ENCODE results near the gene HES4. TPM values are rescaled to one million over a fixed set of nuclear protein-coding genes. Genes with fewer than 3 reads are reported as not detected.
A peak's percentile ranks its signal among the peaks of the same experiment; 100 is the strongest.
"Not testable (repeated sequence)": the region's sequence is repeated elsewhere in the genome, so short reads cannot be mapped to it uniquely, and the experiment has no call there.

Gene HES4
- total RNA-seq, 1 donor from 2014 or later = 37.6 TPM

- Mint-ChIP-seq H3K27ac (peak overlapping the region; percentile 66), H3K9me3 (no peaks in the 10 kb centered on the region), H3K27me3 (peaks cover 16% of the 10 kb centered on the region), H3K4me3 (peak overlapping the region; percentile 39), H3K4me1 (ENCODE audit: unreplicated experiment) (peaks cover 4% of the 10 kb centered on the region), H3K36me3 (no peaks in the 10 kb centered on the region)
- no peak for TF ChIP-seq CTCF (conservative IDR thresholded peaks at IDR 0.05)
- no peak for DNase-seq (ENCODE audit: extremely low spot score, unreplicated experiment)
Observed at GRCh38 chr1:978069-978834, 21.6 kb downstream of the HES4 start.

- H3K36me3 Mint-ChIP-seq; H3K27me3 Mint-ChIP-seq; H3K9me3 Mint-ChIP-seq; H3K4me1 Mint-ChIP-seq (ENCODE audit: unreplicated experiment); DNase-seq (ENCODE audit: extremely low spot score, unreplicated experiment); H3K27ac Mint-ChIP-seq; H3K4me3 Mint-ChIP-seq: not testable (repeated sequence)
Observed at GRCh38 chr1:976791-977190, 23.1 kb downstream of the HES4 start.

GRCh38 chr1:975896-976683, 23.8 kb downstream of the HES4 start:
- DNase-seq (ENCODE audit: extremely low spot score, unreplicated experiment) = no peak
- TF ChIP-seq CTCF (conservative IDR thresholded peaks at IDR 0.05) = peak; percentile 80
- Mint-ChIP-seq H3K27me3 (peaks cover 7% of the 10 kb centered on the region), H3K4me3 (peak overlapping the region; percentile 61), H3K27ac (peak overlapping the region; percentile 50), H3K4me1 (ENCODE audit: unreplicated experiment) (peaks cover 4% of the 10 kb centered on the region), H3K36me3 (no peaks in the 10 kb centered on the region), H3K9me3 (no peaks in the 10 kb centered on the region)

- peaks cover 4% of the 10 kb centered on the region for H3K4me1 Mint-ChIP-seq (ENCODE audit: unreplicated experiment)
- no peak for TF ChIP-seq CTCF (conservative IDR thresholded peaks at IDR 0.05)
- H3K4me3 Mint-ChIP-seq = peak overlapping the region; percentile 61
- H3K27ac Mint-ChIP-seq = no peak overlapping the region
- H3K27me3 Mint-ChIP-seq = peaks cover 5% of the 10 kb centered on the region
- DNase-seq (ENCODE audit: extremely low spot score, unreplicated experiment) = no peak
- H3K36me3 Mint-ChIP-seq = no peaks in the 10 kb centered on the region
- no peaks in the 10 kb centered on the region for H3K9me3 Mint-ChIP-seq
Observed at GRCh38 chr1:975365-975764, 24.5 kb downstream of the HES4 start.

- Mint-ChIP-seq H3K27me3 (peaks cover 5% of the 10 kb centered on the region), H3K36me3 (no peaks in the 10 kb centered on the region), H3K27ac (no peak overlapping the region), H3K9me3 (no peaks in the 10 kb centered on the region), H3K4me1 (ENCODE audit: unreplicated experiment) (peaks cover 4% of the 10 kb centered on the region), H3K4me3 (no peak overlapping the region)
- DNase-seq (ENCODE audit: extremely low spot score, unreplicated experiment) = no peak
- TF ChIP-seq CTCF (conservative IDR thresholded peaks at IDR 0.05) = no peak
Observed at GRCh38 chr1:974687-975328, 25.1 kb downstream of the HES4 start.

GRCh38 chr1:974293-974640, 25.6 kb downstream of the HES4 start:
- Mint-ChIP-seq H3K4me3 (no peak overlapping the region), H3K27me3 (peaks cover 11% of the 10 kb centered on the region), H3K4me1 (ENCODE audit: unreplicated experiment) (peaks cover 4% of the 10 kb centered on the region), H3K9me3 (no peaks in the 10 kb centered on the region), H3K27ac (no peak overlapping the region), H3K36me3 (no peaks in the 10 kb centered on the region)
- no peak for TF ChIP-seq CTCF (conservative IDR thresholded peaks at IDR 0.05)
- no peak for DNase-seq (ENCODE audit: extremely low spot score, unreplicated experiment)

Data from type B pancreatic cell (in vitro differentiated cells).